ENCODE results near the gene GPC5. TPM values are rescaled to one million over a fixed set of nuclear protein-coding genes. Genes with fewer than 3 reads are reported as not detected.
"Not testable (repeated sequence)": the region's sequence is repeated elsewhere in the genome, so short reads cannot be mapped to it uniquely, and the experiment has no call there.

GPC5 gene
- polyA plus RNA-seq, 4 donors, result 0.18 to 0.86 TPM; not detected in 2

GRCh38 chr13:91400671-91401070, 2.2 kb downstream of the GPC5 start:
- Histone ChIP-seq H3K36me3 (ENCODE audit: control insufficient read depth in 3 of 3, insufficient read depth in 2 of 3, low read depth in 1 of 3, low read length in 3 of 3) (no peaks in the 10 kb centered on the region), H3K27me3 (ENCODE audit: control insufficient read depth in 3 of 3, insufficient read depth in 3 of 3, low read length in 3 of 3) (peaks cover 0 to 38% (median 12%) of the 10 kb centered on the region in 3 donors), H3K9me3 (ENCODE audit: control insufficient read depth in 2 of 2, insufficient read depth in 1 of 2, low read depth in 1 of 2, low read length in 1 of 2) (no peaks in the 10 kb centered on the region), H3K4me3 (ENCODE audit: low read depth in 1 of 3, low read length in 3 of 3) (no peak overlapping the region), H3K27ac (ENCODE audit: low read depth in 1 of 3, low read length in 2 of 3) (no peak overlapping the region), H3K4me1 (ENCODE audit: control insufficient read depth in 3 of 3, insufficient read depth in 2 of 3, low read depth in 1 of 3, low read length in 2 of 3) (peaks cover 3 to 9% (median 4%) of the 10 kb centered on the region in 3 donors)
- DNase-seq (no peak), FAIRE-seq (no peak)
- WGBS, 3 donors, result 78 to 84% (median 84%) methylated on average over 3 of the region's 3 CpGs

DNA sequence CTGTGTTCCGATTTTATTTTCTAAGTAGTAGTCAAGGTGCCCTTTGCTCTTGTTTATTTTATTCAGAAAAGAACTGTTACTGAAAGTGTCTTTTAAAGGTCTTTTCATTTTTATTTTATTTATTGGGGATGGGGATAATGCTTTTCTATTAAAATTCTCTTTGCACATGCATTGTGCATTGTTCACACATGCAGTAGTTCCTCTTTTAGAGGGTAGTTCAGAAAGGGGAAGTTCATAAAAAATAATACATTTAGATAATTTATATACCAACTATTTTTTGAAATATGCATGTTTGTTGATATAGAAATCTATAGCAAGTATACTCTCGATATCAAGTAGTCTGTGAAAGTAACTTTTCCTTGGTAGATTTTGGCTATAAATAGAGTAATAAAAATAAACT, 3.5 kb downstream of the GPC5 start:
- H3K27me3 ChIP-seq (ENCODE audit: control insufficient read depth in 3 of 3, insufficient read depth in 3 of 3, low read length in 3 of 3), result peaks cover 0 to 34% (median 12%) of the 10 kb centered on the region in 3 donors
- FAIRE-seq (no peak), DNase-seq (no peak)
- 56 to 65% (median 58%) methylated on average over 2 of the region's 2 CpGs for WGBS, 3 donors
- peaks cover 3 to 9% (median 4%) of the 10 kb centered on the region in 3 donors for H3K4me1 ChIP-seq (ENCODE audit: control insufficient read depth in 3 of 3, insufficient read depth in 2 of 3, low read depth in 1 of 3, low read length in 2 of 3)
- no peak overlapping the region for H3K27ac ChIP-seq (ENCODE audit: low read depth in 1 of 3, low read length in 2 of 3)
- H3K4me3 ChIP-seq (ENCODE audit: low read depth in 1 of 3, low read length in 3 of 3), result no peak overlapping the region
- peaks cover 0 to 3% of the 10 kb centered on the region in 2 donors for H3K9me3 ChIP-seq (ENCODE audit: control insufficient read depth in 2 of 2, insufficient read depth in 1 of 2, low read depth in 1 of 2, low read length in 1 of 2)
- H3K36me3 ChIP-seq (ENCODE audit: control insufficient read depth in 3 of 3, insufficient read depth in 2 of 3, low read depth in 1 of 3, low read length in 3 of 3), result no peaks in the 10 kb centered on the region

- DNase-seq, result no peak
- peaks cover 0 to 3% of the 10 kb centered on the region in 2 donors for H3K9me3 ChIP-seq (ENCODE audit: control insufficient read depth in 2 of 2, insufficient read depth in 1 of 2, low read depth in 1 of 2, low read length in 1 of 2)
- no peak for FAIRE-seq
- no peaks in the 10 kb centered on the region for H3K4me1 ChIP-seq (ENCODE audit: control insufficient read depth in 3 of 3, insufficient read depth in 2 of 3, low read depth in 1 of 3, low read length in 2 of 3)
- H3K27me3 ChIP-seq (ENCODE audit: control insufficient read depth in 3 of 3, insufficient read depth in 3 of 3, low read length in 3 of 3), result peaks cover 0 to 12% (median 2%) of the 10 kb centered on the region in 3 donors
- 81 to 85% (median 82%) methylated on average over 6 of the region's 6 CpGs for WGBS, 3 donors
- H3K36me3 ChIP-seq (ENCODE audit: control insufficient read depth in 3 of 3, insufficient read depth in 2 of 3, low read depth in 1 of 3, low read length in 3 of 3), result no peaks in the 10 kb centered on the region
- no peak overlapping the region for H3K4me3 ChIP-seq (ENCODE audit: low read depth in 1 of 3, low read length in 3 of 3)
- H3K27ac ChIP-seq (ENCODE audit: low read depth in 1 of 3, low read length in 2 of 3), result no peak overlapping the region
These were observed 6.8 kb downstream of the GPC5 start for GRCh38 chr13:91405240-91405639.

- peaks cover 0 to 6% (median 2%) of the 10 kb centered on the region in 3 donors for H3K27me3 ChIP-seq (ENCODE audit: control insufficient read depth in 3 of 3, insufficient read depth in 3 of 3, low read length in 3 of 3)
- H3K36me3 ChIP-seq (ENCODE audit: control insufficient read depth in 3 of 3, insufficient read depth in 2 of 3, low read depth in 1 of 3, low read length in 3 of 3), result no peaks in the 10 kb centered on the region
- H3K9me3 ChIP-seq (ENCODE audit: control insufficient read depth in 2 of 2, insufficient read depth in 1 of 2, low read depth in 1 of 2, low read length in 1 of 2), result peaks cover 0 to 3% of the 10 kb centered on the region in 2 donors
- WGBS, 3 donors, result 30 to 51% (median 31%) methylated on average over 5 of the region's 5 CpGs
- no peak overlapping the region for H3K27ac ChIP-seq (ENCODE audit: low read depth in 1 of 3, low read length in 2 of 3)
- FAIRE-seq (no peak), DNase-seq (peak; percentile 19 to 57)
- no peaks in the 10 kb centered on the region for H3K4me1 ChIP-seq (ENCODE audit: control insufficient read depth in 3 of 3, insufficient read depth in 2 of 3, low read depth in 1 of 3, low read length in 2 of 3)
- H3K4me3 ChIP-seq (ENCODE audit: low read depth in 1 of 3, low read length in 3 of 3), result no peak overlapping the region
These were observed 8.2 kb downstream of the GPC5 start for GRCh38 chr13:91406619-91407018.

GRCh38 chr13:91408971-91409370, 10.6 kb downstream of the GPC5 start:
- FAIRE-seq, result no peak
- H3K36me3 ChIP-seq (ENCODE audit: control insufficient read depth in 3 of 3, insufficient read depth in 2 of 3, low read depth in 1 of 3, low read length in 3 of 3), result no peaks in the 10 kb centered on the region
- 52 to 81% (median 74%) methylated on average over 2 of the region's 2 CpGs for WGBS, 3 donors
- H3K4me1 ChIP-seq (ENCODE audit: control insufficient read depth in 3 of 3, insufficient read depth in 2 of 3, low read depth in 1 of 3, low read length in 2 of 3), result no peaks in the 10 kb centered on the region
- H3K27me3 ChIP-seq (ENCODE audit: control insufficient read depth in 3 of 3, insufficient read depth in 3 of 3, low read length in 3 of 3), result no peaks in the 10 kb centered on the region
- H3K4me3 ChIP-seq (ENCODE audit: low read depth in 1 of 3, low read length in 3 of 3), result no peak overlapping the region
- H3K27ac ChIP-seq (ENCODE audit: low read depth in 1 of 3, low read length in 2 of 3), result no peak overlapping the region
- DNase-seq, result no peak
- H3K9me3 ChIP-seq (ENCODE audit: control insufficient read depth in 2 of 2, insufficient read depth in 1 of 2, low read depth in 1 of 2, low read length in 1 of 2), result peaks cover 0 to 3% of the 10 kb centered on the region in 2 donors

DNA sequence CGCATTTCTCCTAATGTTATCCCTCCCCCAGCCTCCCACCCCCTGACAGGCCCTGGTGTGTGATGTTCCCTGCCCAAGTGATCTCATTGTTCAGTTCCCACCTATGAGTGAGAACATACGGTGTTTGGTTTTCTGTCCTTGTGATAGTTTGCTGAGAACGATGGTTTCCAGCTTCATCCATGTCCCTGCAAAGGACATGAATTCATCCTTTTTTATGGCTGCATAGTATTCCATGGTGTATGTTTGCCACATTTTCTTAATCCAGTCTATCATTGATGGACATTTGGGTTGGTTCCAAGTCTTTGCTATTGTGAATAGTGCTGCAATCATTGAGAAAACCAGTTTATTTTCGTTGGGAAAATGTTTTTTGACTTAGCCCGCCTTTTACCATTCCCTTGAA, 18.2 kb downstream of the GPC5 start:
- not testable (repeated sequence) for H3K4me1 ChIP-seq (ENCODE audit: control insufficient read depth in 3 of 3, insufficient read depth in 2 of 3, low read depth in 1 of 3, low read length in 2 of 3); H3K27ac ChIP-seq (ENCODE audit: low read depth in 1 of 3, low read length in 2 of 3); H3K36me3 ChIP-seq (ENCODE audit: control insufficient read depth in 3 of 3, insufficient read depth in 2 of 3, low read depth in 1 of 3, low read length in 3 of 3); H3K9me3 ChIP-seq (ENCODE audit: control insufficient read depth in 2 of 2, insufficient read depth in 1 of 2, low read depth in 1 of 2, low read length in 1 of 2); H3K4me3 ChIP-seq (ENCODE audit: low read depth in 1 of 3, low read length in 3 of 3); FAIRE-seq; DNase-seq; H3K27me3 ChIP-seq (ENCODE audit: control insufficient read depth in 3 of 3, insufficient read depth in 3 of 3, low read length in 3 of 3)
- WGBS, 3 donors, result 50 to 84% (median 78%) methylated on average over 5 of the region's 5 CpGs

GRCh38 chr13:91417660-91418325, 19.4 kb downstream of the GPC5 start:
- Histone ChIP-seq H3K27ac (ENCODE audit: low read depth in 1 of 3, low read length in 2 of 3) (no peak overlapping the region), H3K27me3 (ENCODE audit: control insufficient read depth in 3 of 3, insufficient read depth in 3 of 3, low read length in 3 of 3) (no peaks in the 10 kb centered on the region), H3K4me3 (ENCODE audit: low read depth in 1 of 3, low read length in 3 of 3) (no peak overlapping the region), H3K4me1 (ENCODE audit: control insufficient read depth in 3 of 3, insufficient read depth in 2 of 3, low read depth in 1 of 3, low read length in 2 of 3) (no peaks in the 10 kb centered on the region), H3K36me3 (ENCODE audit: control insufficient read depth in 3 of 3, insufficient read depth in 2 of 3, low read depth in 1 of 3, low read length in 3 of 3) (no peaks in the 10 kb centered on the region), H3K9me3 (ENCODE audit: control insufficient read depth in 2 of 2, insufficient read depth in 1 of 2, low read depth in 1 of 2, low read length in 1 of 2) (no peaks in the 10 kb centered on the region)
- FAIRE-seq (no peak), DNase-seq (no peak)
- 13 to 44% (median 29%) methylated on average over 6 of the region's 6 CpGs for WGBS, 3 donors

- Histone ChIP-seq H3K27me3 (ENCODE audit: control insufficient read depth in 3 of 3, insufficient read depth in 3 of 3, low read length in 3 of 3) (no peaks in the 10 kb centered on the region), H3K4me3 (ENCODE audit: low read depth in 1 of 3, low read length in 3 of 3) (no peak overlapping the region), H3K27ac (ENCODE audit: low read depth in 1 of 3, low read length in 2 of 3) (no peak overlapping the region), H3K36me3 (ENCODE audit: control insufficient read depth in 3 of 3, insufficient read depth in 2 of 3, low read depth in 1 of 3, low read length in 3 of 3) (no peaks in the 10 kb centered on the region), H3K9me3 (ENCODE audit: control insufficient read depth in 2 of 2, insufficient read depth in 1 of 2, low read depth in 1 of 2, low read length in 1 of 2) (peaks cover 0 to 18% of the 10 kb centered on the region in 2 donors), H3K4me1 (ENCODE audit: control insufficient read depth in 3 of 3, insufficient read depth in 2 of 3, low read depth in 1 of 3, low read length in 2 of 3) (no peaks in the 10 kb centered on the region)
- no peak for DNase-seq
- FAIRE-seq, result no peak
- WGBS, 3 donors, result 52 to 65% (median 56%) methylated on average over 2 of the region's 2 CpGs
These were observed 28.5 kb downstream of the GPC5 start for GRCh38 chr13:91426913-91427312.

- not testable (repeated sequence) for FAIRE-seq; H3K4me3 ChIP-seq (ENCODE audit: low read depth in 1 of 3, low read length in 3 of 3); H3K27me3 ChIP-seq (ENCODE audit: control insufficient read depth in 3 of 3, insufficient read depth in 3 of 3, low read length in 3 of 3); H3K27ac ChIP-seq (ENCODE audit: low read depth in 1 of 3, low read length in 2 of 3); H3K9me3 ChIP-seq (ENCODE audit: control insufficient read depth in 2 of 2, insufficient read depth in 1 of 2, low read depth in 1 of 2, low read length in 1 of 2); H3K4me1 ChIP-seq (ENCODE audit: control insufficient read depth in 3 of 3, insufficient read depth in 2 of 3, low read depth in 1 of 3, low read length in 2 of 3); H3K36me3 ChIP-seq (ENCODE audit: control insufficient read depth in 3 of 3, insufficient read depth in 2 of 3, low read depth in 1 of 3, low read length in 3 of 3); DNase-seq
- WGBS, 3 donors, result 84 to 90% (median 89%) methylated on average over 15 of the region's 15 CpGs
These were observed 40.3 kb downstream of the GPC5 start for GRCh38 chr13:91438674-91439073.

Data from small intestine (tissue), 7 donors.